Pons (tissue), 1 donor: ENCODE measurements around the gene FNDC3A.
A peak's percentile ranks its signal among the peaks of the same experiment; 100 is the strongest.
"Not testable (repeated sequence)": the region's sequence is repeated elsewhere in the genome, so short reads cannot be mapped to it uniquely, and the experiment has no call there.

Experiments
- DNase-seq: peaks from one replicate; pipeline ENCODE4 v3.0.0-alpha.2; 2016; ENCODE audit warnings: low spot score

The FNDC3A gene

GRCh38 chr13:49042476-49042875 is 66.8 kb downstream of the FNDC3A start:
- DNase-seq = no peak

- no peak for DNase-seq
Observed at GRCh38 chr13:49044008-49044407, 68.3 kb downstream of the FNDC3A start.

GRCh38 chr13:49044836-49045235 is 69.1 kb downstream of the FNDC3A start:
- DNase-seq = no peak

- no peak for DNase-seq
Observed at GRCh38 chr13:49046002-49046401, 70.3 kb downstream of the FNDC3A start.

GRCh38 chr13:49046519-49046918 is 70.8 kb downstream of the FNDC3A start:
- DNase-seq = no peak

- DNase-seq = no peak
Observed at GRCh38 chr13:49052813-49053212, 77.1 kb downstream of the FNDC3A start.

GRCh38 chr13:49053215-49053614 is 77.5 kb downstream of the FNDC3A start:
- no peak for DNase-seq

GRCh38 chr13:49053906-49054305 is 78.2 kb downstream of the FNDC3A start:
- no peak for DNase-seq

GRCh38 chr13:49055021-49055420 is 79.3 kb downstream of the FNDC3A start:
- no peak for DNase-seq

- no peak for DNase-seq
Observed at GRCh38 chr13:49057176-49057575, 81.5 kb downstream of the FNDC3A start.

GRCh38 chr13:49058761-49059160 is 83.0 kb downstream of the FNDC3A start:
- no peak for DNase-seq

GRCh38 chr13:49060678-49061387 is 85.1 kb downstream of the FNDC3A start:
- no peak for DNase-seq

GRCh38 chr13:49061388-49061752 is 85.7 kb downstream of the FNDC3A start:
- not testable (repeated sequence) for DNase-seq

GRCh38 chr13:49062297-49062896 is 86.7 kb downstream of the FNDC3A start:
- DNase-seq = peak; percentile 19

GRCh38 chr13:49063011-49063410 is 87.3 kb downstream of the FNDC3A start:
- no peak for DNase-seq

- no peak for DNase-seq
Observed at GRCh38 chr13:49063497-49063896, 87.8 kb downstream of the FNDC3A start.

GRCh38 chr13:49064476-49064875 is 88.8 kb downstream of the FNDC3A start:
- no peak for DNase-seq

GRCh38 chr13:49066856-49067255 is 91.1 kb downstream of the FNDC3A start:
- no peak for DNase-seq

GRCh38 chr13:49068498-49068897 is 92.8 kb downstream of the FNDC3A start:
- not testable (repeated sequence) for DNase-seq

- not testable (repeated sequence) for DNase-seq
Observed at GRCh38 chr13:49070021-49070420, 94.3 kb downstream of the FNDC3A start.

GRCh38 chr13:49071341-49071937 is 95.7 kb downstream of the FNDC3A start:
- no peak for DNase-seq

GRCh38 chr13:49082653-49083536 is 107.2 kb downstream of the FNDC3A start:
- no peak for DNase-seq
